Karpas-422 (cell line): Measurements from ENCODE around the gene RXFP1. TPM values are rescaled to one million over a fixed set of nuclear protein-coding genes. Genes with fewer than 3 reads are reported as not detected.

Experiments used
- DNase-seq: peaks from one replicate; pipeline ENCODE4 v3.0.0-alpha.2; 2015
- H2AFZ ChIP-seq: fragments of 200-600 bp; sonication (generic); 2 replicates; pipeline ENCODE4 v1.6.1; 2014; ENCODE audit warnings: antibody characterized with exemption, low read length, mixed read lengths
- H3K27ac ChIP-seq: fragments of 200-600 bp; sonication (generic); 2 replicates; pipeline ENCODE4 v1.5.1; 2014; ENCODE audit warnings: mild to moderate bottlenecking, low read length, moderate library complexity
- H3K27me3 ChIP-seq: fragments of 200-600 bp; sonication (generic); 2 replicates; pipeline ENCODE4 v1.6.1; 2014; ENCODE audit warnings: low read length, mixed read lengths
- H3K36me3 ChIP-seq: fragments of 200-600 bp; sonication (generic); 2 replicates; pipeline ENCODE4 v1.6.1; 2014; ENCODE audit warnings: low read length, mixed read lengths; ENCODE audit not compliant: insufficient read depth
- H3K4me1 ChIP-seq: fragments of 200-600 bp; sonication (generic); 2 replicates; pipeline ENCODE4 v1.6.1; 2014; ENCODE audit warnings: mild to moderate bottlenecking, low read length, mixed read lengths
- H3K4me2 ChIP-seq: fragments of 200-600 bp; sonication (generic); 2 replicates; pipeline ENCODE4 v1.6.1; 2014; ENCODE audit warnings: low read length, low read depth, mild to moderate bottlenecking; ENCODE audit not compliant: poor library complexity, severe bottlenecking
- H3K4me3 ChIP-seq: fragments of 200-600 bp; sonication (generic); 2 replicates; pipeline ENCODE4 v1.5.1; 2014; ENCODE audit warnings: mild to moderate bottlenecking, antibody characterized with exemption, low read length, mixed read lengths
- H3K79me2 ChIP-seq: fragments of 200-600 bp; sonication (generic); 2 replicates; pipeline ENCODE4 v1.6.1; 2014; ENCODE audit warnings: mild to moderate bottlenecking, low read length, mixed read lengths
- H3K9ac ChIP-seq: fragments of 200-600 bp; sonication (generic); 2 replicates; pipeline ENCODE4 v1.6.0; 2014; ENCODE audit warnings: low read length
- H3K9me2 ChIP-seq: fragments of 200-600 bp; sonication (generic), shearing (Covaris generic); replicated peaks from 2 replicates; pipeline ENCODE4 v1.6.0; 2014; ENCODE audit warnings: mild to moderate bottlenecking, low read length, moderate library complexity; ENCODE audit not compliant: insufficient read depth
- H3K9me3 ChIP-seq: fragments of 300-700, 200-600 bp; sonication (generic); 2 replicates; pipeline ENCODE4 v1.6.1; 2014; ENCODE audit warnings: low read length, mixed read lengths
- H4K20me1 ChIP-seq: fragments of 200-600 bp; sonication (generic); 2 replicates; pipeline ENCODE4 v1.6.1; 2014; ENCODE audit warnings: mild to moderate bottlenecking, antibody characterized with exemption, low read length, low read depth; ENCODE audit not compliant: insufficient read depth
- total RNA-seq: library from RNA; depleted of rRNA; stranded (reverse); fragments of >200 nt; shearing (Covaris generic); gene quantifications from 2 replicates; pipeline ENCODE4 v1.2.3, GENCODE V29; 2014; ENCODE audit warnings: low replicate concordance

The RXFP1 gene
- total RNA-seq, 1 experiment from 2014 or later = not detected

- Histone ChIP-seq H3K79me2 (no peaks in the 10 kb centered on the region), H3K27me3 (no peaks in the 10 kb centered on the region), H4K20me1 (no peaks in the 10 kb centered on the region), H3K4me2 (no peak overlapping the region), H3K4me3 (no peak overlapping the region), H3K9me2 (no peaks in the 10 kb centered on the region), H3K27ac (no peak overlapping the region), H3K9me3 (no peaks in the 10 kb centered on the region), H3K36me3 (no peaks in the 10 kb centered on the region), H3K9ac (no peak overlapping the region), H2AFZ (no peak overlapping the region), H3K4me1 (no peaks in the 10 kb centered on the region)
- DNase-seq = no peak
Observed at GRCh38 chr4:158553364-158553763, 31.7 kb downstream of the RXFP1 start.

- Histone ChIP-seq H3K27me3 (no peaks in the 10 kb centered on the region), H3K9ac (no peak overlapping the region), H3K27ac (no peak overlapping the region), H2AFZ (no peak overlapping the region), H4K20me1 (no peaks in the 10 kb centered on the region), H3K36me3 (no peaks in the 10 kb centered on the region), H3K4me3 (no peak overlapping the region), H3K9me3 (no peaks in the 10 kb centered on the region), H3K79me2 (no peaks in the 10 kb centered on the region), H3K4me1 (no peaks in the 10 kb centered on the region), H3K4me2 (no peak overlapping the region), H3K9me2 (no peaks in the 10 kb centered on the region)
- no peak for DNase-seq
Observed at GRCh38 chr4:158560284-158560683, 38.6 kb downstream of the RXFP1 start.

- Histone ChIP-seq H3K27ac (no peak overlapping the region), H3K9me2 (0 out of 2 replicates have a peak, but pooled peaks cover 8% of the 10 kb centered on the region), H4K20me1 (no peaks in the 10 kb centered on the region), H3K9me3 (no peaks in the 10 kb centered on the region; the same call in 1 of the 2 replicates), H2AFZ (no peak overlapping the region), H3K4me3 (no peak overlapping the region), H3K4me2 (no peak overlapping the region), H3K9ac (no peak overlapping the region), H3K36me3 (no peaks in the 10 kb centered on the region), H3K79me2 (no peaks in the 10 kb centered on the region), H3K27me3 (no peaks in the 10 kb centered on the region; the same call in 1 of the 2 replicates), H3K4me1 (peaks cover 1% of the 10 kb centered on the region)
- no peak for DNase-seq
Observed at GRCh38 chr4:158566860-158567259, 45.2 kb downstream of the RXFP1 start.

GRCh38 chr4:158571736-158572135 is 50.1 kb downstream of the RXFP1 start:
- Histone ChIP-seq H3K4me3 (no peak overlapping the region), H3K9me2 (0 out of 2 replicates have a peak, but pooled peaks cover 8% of the 10 kb centered on the region), H3K9ac (no peak overlapping the region), H2AFZ (no peak overlapping the region), H4K20me1 (no peaks in the 10 kb centered on the region), H3K4me1 (peaks cover 4% of the 10 kb centered on the region), H3K36me3 (no peaks in the 10 kb centered on the region), H3K4me2 (no peak overlapping the region), H3K27me3 (no peaks in the 10 kb centered on the region; the same call in 1 of the 2 replicates), H3K79me2 (no peaks in the 10 kb centered on the region), H3K27ac (no peak overlapping the region), H3K9me3 (no peaks in the 10 kb centered on the region; the same call in 1 of the 2 replicates)
- DNase-seq = no peak

GRCh38 chr4:158572608-158573007 is 50.9 kb downstream of the RXFP1 start:
- Histone ChIP-seq H4K20me1 (no peaks in the 10 kb centered on the region), H3K4me1 (peaks cover 4% of the 10 kb centered on the region), H3K27ac (no peak overlapping the region), H3K9ac (no peak overlapping the region), H3K9me2 (0 out of 2 replicates have a peak, but pooled peaks cover 8% of the 10 kb centered on the region), H3K9me3 (no peaks in the 10 kb centered on the region; the same call in 1 of the 2 replicates), H3K79me2 (no peaks in the 10 kb centered on the region), H2AFZ (no peak overlapping the region), H3K36me3 (no peaks in the 10 kb centered on the region), H3K4me2 (no peak overlapping the region), H3K4me3 (no peak overlapping the region), H3K27me3 (no peaks in the 10 kb centered on the region; the same call in 1 of the 2 replicates)
- no peak for DNase-seq

GRCh38 chr4:158578476-158578875 is 56.8 kb downstream of the RXFP1 start:
- H3K9me3 ChIP-seq = no peaks in the 10 kb centered on the region
- no peak overlapping the region for H3K27ac ChIP-seq
- no peak overlapping the region for H2AFZ ChIP-seq
- no peaks in the 10 kb centered on the region for H4K20me1 ChIP-seq
- H3K9me2 ChIP-seq = no peaks in the 10 kb centered on the region
- H3K36me3 ChIP-seq = no peaks in the 10 kb centered on the region
- H3K4me1 ChIP-seq = no peaks in the 10 kb centered on the region
- no peaks in the 10 kb centered on the region for H3K79me2 ChIP-seq
- no peak overlapping the region for H3K4me2 ChIP-seq
- H3K27me3 ChIP-seq = no peaks in the 10 kb centered on the region
- H3K4me3 ChIP-seq = no peak overlapping the region
- peak; percentile 61 for DNase-seq
- H3K9ac ChIP-seq = no peak overlapping the region

GRCh38 chr4:158580064-158580463 is 58.4 kb downstream of the RXFP1 start:
- Histone ChIP-seq H3K4me2 (no peak overlapping the region), H3K79me2 (no peaks in the 10 kb centered on the region), H3K36me3 (no peaks in the 10 kb centered on the region), H3K9ac (no peak overlapping the region), H3K27me3 (no peaks in the 10 kb centered on the region), H3K9me2 (no peaks in the 10 kb centered on the region), H3K27ac (no peak overlapping the region), H3K4me1 (no peaks in the 10 kb centered on the region), H3K4me3 (no peak overlapping the region), H3K9me3 (no peaks in the 10 kb centered on the region), H4K20me1 (no peaks in the 10 kb centered on the region), H2AFZ (no peak overlapping the region)
- DNase-seq = no peak

GRCh38 chr4:158581161-158581560 is 59.5 kb downstream of the RXFP1 start:
- H3K9ac ChIP-seq = no peak overlapping the region
- H3K4me2 ChIP-seq = no peak overlapping the region

More at GRCh38 chr4:158581161-158581560, 59.5 kb downstream of the RXFP1 start:
- no peaks in the 10 kb centered on the region for H4K20me1 ChIP-seq
- H3K4me1 ChIP-seq = no peaks in the 10 kb centered on the region
- H2AFZ ChIP-seq = no peak overlapping the region
- H3K27ac ChIP-seq = no peak overlapping the region
- no peaks in the 10 kb centered on the region for H3K27me3 ChIP-seq
- no peaks in the 10 kb centered on the region for H3K9me2 ChIP-seq
- DNase-seq = no peak
- no peaks in the 10 kb centered on the region for H3K79me2 ChIP-seq
- no peaks in the 10 kb centered on the region for H3K9me3 ChIP-seq
- H3K4me3 ChIP-seq = no peak overlapping the region
- H3K36me3 ChIP-seq = no peaks in the 10 kb centered on the region
